Endothelial cell of umbilical vein (primary cell): ENCODE data around the gene MED8.

Experiments used
- CTCF ChIP-seq, 2 donors: IDR thresholded peaks; 1 replicate in 1 of 2; 2 replicates in 1 of 2; pipeline ENCODE4 v1.5.1; 2011; ENCODE audit warnings: low read length in 2 of 2, mild to moderate bottlenecking in 2 of 2, moderate library complexity in 2 of 2, control low read depth in 1 of 2, inconsistent platforms in 1 of 2, low read depth in 1 of 2; ENCODE audit not compliant: insufficient read depth in 1 of 2; ENCODE audit errors: extremely low read depth in 1 of 2
- POLR2A ChIP-seq: IDR thresholded peaks from 2 replicates; pipeline ENCODE4 v1.6.1; 2012; ENCODE audit warnings: low read depth, mild to moderate bottlenecking, control low read depth, low read length

DNA sequence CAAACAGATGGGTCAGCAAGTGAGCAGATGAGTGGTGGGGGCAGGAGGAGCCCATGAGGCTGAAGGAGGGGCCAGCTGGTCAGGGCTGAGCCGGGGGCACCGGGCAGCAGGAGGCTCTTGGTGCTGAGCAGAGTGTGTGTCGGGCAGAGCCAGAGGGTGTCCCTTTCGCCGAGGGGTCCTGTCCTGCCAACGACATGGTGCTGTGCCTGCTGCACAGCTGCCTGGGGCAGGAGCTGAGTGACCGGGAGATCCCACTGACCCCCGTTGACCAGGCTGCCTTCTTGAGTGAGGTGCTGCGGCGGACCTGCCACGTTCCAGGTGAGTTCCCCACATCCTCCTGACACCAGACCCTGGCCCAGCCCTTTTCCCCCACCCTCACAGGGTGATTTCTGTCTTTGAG is 36.6 kb upstream of the MED8 start:
- TF ChIP-seq POLR2A: no peak
- TF ChIP-seq CTCF (IDR thresholded peaks at IDR 0.05; ENCODE audit: extremely low read depth in 1 of 2, insufficient read depth in 1 of 2, low read depth in 1 of 2, low read length in 2 of 2): no peak
